Muscle of back (tissue), 11 donors: Measurements from ENCODE around the gene KCNQ5. TPM values are rescaled to one million over a fixed set of nuclear protein-coding genes. Genes with fewer than 3 reads are reported as not detected.

Source experiments
- DNase-seq, 3 donors: peaks; one replicate each; pipeline versions ENCODE4 v3.0.0 to v3.0.0-alpha.2; 2013
- polyA plus RNA-seq, 10 donors: library from polyadenylated mRNA; unstranded; fragments of 120-200 nt; gene quantifications; one replicate each; pipeline ENCODE4 v1.2.1, GENCODE V29; 2013; ENCODE audit not compliant: insufficient read length in 10 of 10

Gene KCNQ5
- polyA plus RNA-seq, 10 donors, result 0.32 to 2.1 (median 1.0) TPM

DNA sequence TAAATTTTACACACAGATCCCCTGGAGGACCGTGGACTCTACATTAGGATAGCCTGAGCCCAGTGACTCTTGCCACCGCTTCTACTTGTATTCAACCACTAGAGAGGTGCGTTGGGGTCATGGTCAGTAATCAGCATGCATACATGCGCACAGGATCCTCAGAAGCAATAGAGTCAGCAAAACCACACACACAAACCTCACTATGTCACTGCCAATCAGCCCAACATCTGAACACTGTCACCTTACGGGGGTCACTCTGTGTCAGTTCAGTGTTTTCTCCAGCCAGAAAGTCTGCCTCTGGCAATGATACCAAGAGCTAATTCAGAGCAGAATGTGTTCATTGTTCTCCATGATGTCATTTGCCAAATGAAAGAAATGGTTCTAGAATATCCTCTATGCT is 378.1 kb downstream of the KCNQ5 start:
- DNase-seq, result no peak

GRCh38 chr6:73000460-73000859 is 378.6 kb downstream of the KCNQ5 start:
- no peak for DNase-seq

DNA sequence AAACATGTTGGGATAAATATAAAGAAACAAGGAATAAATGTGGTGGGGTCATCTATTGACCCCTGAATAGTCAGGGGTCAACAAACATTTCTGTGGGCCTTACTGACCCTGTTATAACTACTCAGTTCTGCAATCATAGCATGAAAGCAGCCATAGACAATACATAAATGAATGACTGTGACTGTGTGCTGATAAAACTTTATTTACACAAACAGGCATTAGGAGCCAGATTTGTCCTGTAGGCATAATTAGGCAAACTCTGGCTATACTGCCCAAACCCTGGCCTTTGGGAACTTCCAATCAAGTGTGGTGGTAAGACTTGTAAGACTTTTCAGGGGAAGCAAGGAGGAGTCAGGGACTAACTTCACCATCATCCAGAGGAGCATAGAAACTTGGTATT is 380.7 kb downstream of the KCNQ5 start:
- no peak for DNase-seq

GRCh38 chr6:73003302-73003701 is 381.4 kb downstream of the KCNQ5 start:
- DNase-seq, result no peak

DNA sequence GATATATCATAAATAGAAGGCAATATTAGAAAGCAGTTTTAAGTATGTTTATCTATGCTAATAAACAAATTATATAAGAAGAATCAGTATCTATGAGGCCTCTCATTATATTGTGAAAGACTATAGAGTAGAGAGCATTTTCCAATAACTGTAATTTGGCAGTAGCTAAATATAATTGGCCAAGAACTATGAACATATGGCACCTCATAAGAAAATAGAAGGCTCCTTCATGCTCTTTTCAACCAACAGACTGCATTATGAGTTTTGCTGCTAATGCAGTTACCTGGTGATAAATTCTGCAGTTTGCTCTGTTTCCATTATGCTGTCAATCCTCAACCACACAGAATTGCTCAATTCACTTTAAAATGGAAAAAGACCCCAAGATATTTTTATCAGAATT is 382.4 kb downstream of the KCNQ5 start:
- DNase-seq, result no peak

- no peak for DNase-seq
Measured at GRCh38 chr6:73004861-73005260, 383.0 kb downstream of the KCNQ5 start.

- DNase-seq, result no peak
Measured at GRCh38 chr6:73006146-73006545, 384.3 kb downstream of the KCNQ5 start.

DNA sequence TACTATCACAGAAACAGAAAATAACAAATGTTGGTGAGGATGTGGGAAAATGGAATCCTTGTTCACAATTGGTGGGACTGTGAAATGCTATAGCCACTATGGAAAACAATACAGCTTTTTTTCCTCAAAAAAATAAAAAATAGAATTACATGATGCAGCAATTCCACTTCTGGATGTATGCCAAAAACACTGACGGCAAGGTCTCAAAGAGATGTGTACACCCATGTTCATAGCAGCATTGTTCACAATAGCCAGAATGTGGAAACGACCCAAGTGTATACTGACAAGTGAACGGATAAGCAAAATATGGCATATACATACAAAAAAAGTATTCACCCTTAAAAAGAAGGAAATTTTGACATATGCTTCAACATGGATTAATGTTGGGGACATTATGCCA is 390.1 kb downstream of the KCNQ5 start:
- no peak for DNase-seq

- DNase-seq, result peak in 2 of 3 donors; percentile 55 to 65
Measured at GRCh38 chr6:73017476-73017875, 395.6 kb downstream of the KCNQ5 start.

- no peak for DNase-seq
Measured at GRCh38 chr6:73024598-73024997, 402.7 kb downstream of the KCNQ5 start.

DNA sequence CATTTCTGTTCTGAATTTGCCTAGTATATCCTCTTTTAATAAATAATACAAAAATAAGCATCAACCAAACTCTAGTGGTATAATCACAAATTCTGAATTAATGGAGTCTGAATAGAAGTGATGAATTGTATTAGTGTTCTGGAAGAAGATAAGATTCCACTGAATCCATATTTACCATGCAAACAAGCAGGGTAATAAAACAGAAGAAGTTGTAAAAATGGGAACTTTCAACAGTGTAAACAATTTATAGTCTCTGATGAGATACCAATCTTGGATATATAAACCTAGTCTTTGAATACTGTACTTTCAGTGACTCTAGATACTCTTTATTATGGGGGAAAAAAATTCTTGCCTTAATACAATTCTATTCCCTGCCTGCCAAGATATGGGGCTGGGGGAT is 405.8 kb downstream of the KCNQ5 start:
- no peak for DNase-seq

DNA sequence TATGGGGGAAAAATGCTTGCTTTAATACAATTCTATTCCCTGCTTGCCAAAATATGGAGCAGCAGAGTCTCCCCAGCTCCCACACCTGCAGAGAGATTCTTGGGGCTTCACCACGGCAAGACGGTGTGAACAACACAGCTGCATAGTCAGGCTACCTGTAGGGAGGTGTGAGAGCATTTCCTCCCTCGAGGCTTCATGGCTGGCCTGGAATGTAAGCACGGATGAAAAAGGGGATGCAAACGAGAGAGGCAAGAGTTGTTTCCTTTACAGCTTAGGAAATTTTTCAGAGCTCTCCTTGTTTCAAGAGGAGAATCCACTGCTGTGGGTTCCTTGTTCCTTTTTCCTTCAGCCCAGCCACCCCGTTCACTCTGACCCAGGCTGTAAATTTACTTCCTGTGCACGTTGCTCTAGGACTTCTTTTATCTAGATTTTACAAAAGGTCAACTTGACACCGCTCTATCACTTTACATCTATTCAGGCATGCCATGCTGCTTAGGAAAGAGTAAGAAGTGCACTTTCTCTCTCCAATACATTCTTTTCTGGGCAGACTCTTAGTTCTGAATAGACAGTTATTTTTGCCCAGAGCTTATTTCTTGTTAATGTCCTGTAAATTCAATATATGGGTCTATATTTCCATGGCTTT is 406.4 kb downstream of the KCNQ5 start:
- DNase-seq, result no peak

- DNase-seq, result no peak
Measured at GRCh38 chr6:73028893-73029450, 407.1 kb downstream of the KCNQ5 start.

- DNase-seq, result no peak
Measured at GRCh38 chr6:73030257-73030656, 408.4 kb downstream of the KCNQ5 start.

DNA sequence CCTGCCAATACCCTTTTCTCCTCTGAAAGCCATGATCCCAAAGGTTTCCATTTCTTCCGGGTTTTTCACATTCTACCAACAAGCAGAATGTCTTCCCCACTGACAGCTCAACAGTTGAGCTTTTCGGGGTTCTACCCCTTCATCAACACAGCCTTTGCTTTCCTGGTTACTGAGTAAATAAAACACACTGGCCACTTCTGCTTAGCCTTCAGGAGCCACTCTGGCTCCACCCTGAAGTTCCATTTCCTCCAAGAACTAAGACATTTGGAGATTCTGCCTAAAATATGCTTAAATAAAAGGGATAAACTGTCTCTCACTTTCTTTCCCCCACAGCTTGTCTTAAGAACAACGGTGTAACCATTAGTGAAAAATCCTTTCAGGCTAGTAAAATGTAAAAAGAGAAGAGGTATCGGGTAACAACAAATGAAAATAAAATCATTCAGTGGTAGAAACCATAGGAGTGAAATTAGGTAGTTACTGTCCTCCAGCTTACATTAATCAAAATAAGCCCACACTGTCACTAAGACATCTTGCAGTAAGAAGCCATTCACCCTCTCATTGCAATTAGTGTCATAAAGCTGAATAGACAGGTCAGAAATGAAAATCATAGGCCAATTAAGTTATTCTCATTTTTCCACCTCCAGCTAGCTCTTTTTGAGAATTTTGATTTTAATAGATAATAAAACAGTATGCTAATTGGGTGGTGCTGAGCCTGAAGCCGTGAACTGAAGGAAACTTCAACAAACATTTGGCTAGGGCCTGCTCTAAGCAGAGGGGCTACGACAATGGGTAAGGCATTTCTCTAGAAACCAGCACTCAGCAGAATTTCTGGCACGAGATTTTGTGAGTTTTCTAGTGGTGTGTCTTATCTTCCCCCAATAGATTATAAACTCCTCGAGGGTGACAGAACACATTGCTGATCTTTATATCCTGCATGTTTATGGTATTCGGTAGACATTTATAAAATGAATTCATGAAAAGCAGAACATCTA is 409.2 kb downstream of the KCNQ5 start:
- no peak for DNase-seq

GRCh38 chr6:73032586-73032985 is 410.7 kb downstream of the KCNQ5 start:
- DNase-seq, result no peak

GRCh38 chr6:73036689-73037088 is 414.8 kb downstream of the KCNQ5 start:
- DNase-seq, result no peak

DNA sequence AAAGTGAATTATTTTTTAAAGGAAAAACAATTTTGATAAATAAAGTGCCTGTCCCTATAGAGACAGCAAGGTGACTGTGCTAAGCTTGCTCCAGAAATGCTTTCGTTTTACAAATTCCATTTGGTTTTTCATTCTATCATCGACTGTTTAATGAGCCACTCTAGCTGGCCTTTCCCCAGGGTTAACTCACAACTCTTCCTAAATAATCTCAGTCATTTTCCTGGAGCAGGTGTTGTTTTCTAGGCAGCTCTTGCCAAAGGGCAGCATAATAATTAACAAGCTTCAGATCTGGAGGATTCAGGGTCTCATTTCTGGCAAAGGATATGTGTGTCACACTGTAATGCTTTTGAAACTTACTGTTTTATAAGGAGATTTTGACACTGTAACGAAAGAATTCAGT is 419.2 kb downstream of the KCNQ5 start:
- DNase-seq, result no peak

- DNase-seq, result no peak
Measured at GRCh38 chr6:73042892-73043291, 421.0 kb downstream of the KCNQ5 start.

- no peak for DNase-seq
Measured at GRCh38 chr6:73043446-73043845, 421.6 kb downstream of the KCNQ5 start.

DNA sequence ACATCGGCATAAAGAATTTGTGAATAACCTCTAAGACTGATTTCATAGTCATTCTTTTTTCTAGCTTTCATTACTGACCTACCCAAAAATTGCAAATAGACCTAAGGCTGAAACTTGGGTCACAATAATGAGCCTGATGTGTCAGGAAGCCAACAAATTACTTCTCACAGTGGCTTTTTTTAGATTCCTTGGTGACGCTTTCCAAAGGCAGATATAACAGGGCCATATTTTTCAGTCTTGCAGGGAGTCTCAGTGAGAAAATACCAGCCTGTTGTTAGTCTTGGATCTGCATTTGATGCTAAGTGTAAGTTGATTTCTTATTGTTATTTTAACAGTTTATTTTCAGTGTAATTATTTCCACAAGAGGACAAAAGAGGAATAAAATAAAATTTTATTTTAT is 423.7 kb downstream of the KCNQ5 start:
- no peak for DNase-seq

DNA sequence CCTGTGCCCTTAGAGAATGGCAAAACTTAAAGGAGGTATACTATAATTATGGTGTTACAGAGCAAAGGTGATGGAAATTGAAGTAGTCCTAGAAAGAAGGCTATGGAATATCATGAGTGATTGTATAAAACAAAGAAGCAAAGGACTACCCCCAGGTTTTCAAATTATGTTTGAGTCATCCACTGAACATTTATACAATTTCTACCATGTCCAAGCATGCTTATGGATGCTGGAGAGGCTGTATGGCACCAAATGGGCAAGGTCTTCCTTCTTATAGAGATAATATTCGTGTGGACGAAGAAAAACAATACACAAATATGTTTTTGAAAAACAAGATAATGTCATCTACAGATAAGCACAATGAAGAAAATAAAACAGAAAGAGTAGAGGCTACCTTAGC is 425.9 kb downstream of the KCNQ5 start:
- DNase-seq, result no peak
